ENCODE results near the gene RAMAC. TPM values are rescaled to one million over a fixed set of nuclear protein-coding genes. Genes with fewer than 3 reads are reported as not detected.

RAMAC gene
- polyA plus RNA-seq, 1 of the 3 experiments (the other 2 are of a cell fraction) = 25.9 TPM

DNA sequence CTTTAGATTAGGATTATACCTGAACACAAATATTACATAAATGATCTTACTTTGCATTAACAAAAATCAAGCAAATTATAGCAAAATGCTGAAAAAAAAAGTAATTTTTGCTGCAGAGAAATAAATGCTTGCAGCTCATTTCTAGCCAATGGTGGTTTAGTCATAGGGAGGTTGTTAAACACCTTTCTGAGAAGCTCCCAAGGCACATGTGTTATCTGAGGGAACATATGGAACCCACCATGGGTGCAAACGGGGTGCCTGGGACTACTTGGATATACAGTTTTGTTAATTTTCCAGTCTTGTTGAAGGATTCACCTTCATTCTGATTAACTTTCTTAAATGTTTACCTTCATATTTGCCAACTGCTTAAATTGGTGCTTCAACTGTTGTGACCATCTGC lies 8.9 kb upstream of the RAMAC start:
- TF ChIP-seq ZBTB33 (IDR thresholded peaks at IDR 0.05; ENCODE audit: borderline replicate concordance, low read depth) (no peak), SMC3 (IDR thresholded peaks at IDR 0.05; ENCODE audit: low read depth, low read length) (no peak), FOSL2 (IDR thresholded peaks at IDR 0.05; ENCODE audit: borderline replicate concordance, low read depth) (no peak), IRF3 (IDR thresholded peaks at IDR 0.05; ENCODE audit: low read depth, low read length) (no peak), USF2 (IDR thresholded peaks at IDR 0.05; ENCODE audit: borderline replicate concordance, low read depth, low read length) (no peak), NRF1 (IDR thresholded peaks at IDR 0.05; ENCODE audit: low read depth, low read length) (no peak), RFX5 (IDR thresholded peaks at IDR 0.05; ENCODE audit: low read length) (no peak), FOXJ3 (CRISPR knock-in tag; IDR thresholded peaks at IDR 0.05) (no peak), SIN3A (IDR thresholded peaks at IDR 0.05; ENCODE audit: borderline replicate concordance, low read depth, low read length) (no peak), EP300 (IDR thresholded peaks at IDR 0.05; ENCODE audit: borderline replicate concordance in 1 of 2, low read depth in 1 of 2, low read length in 1 of 2) (no peak), CHD2 (IDR thresholded peaks at IDR 0.05; ENCODE audit: low read length, partially characterized antibody) (no peak), MAX (IDR thresholded peaks at IDR 0.05; ENCODE audit: low read depth) (no peak), RCOR1 (IDR thresholded peaks at IDR 0.05; ENCODE audit: low read length) (no peak), RAD21 (IDR thresholded peaks at IDR 0.05; ENCODE audit: low read length) (no peak), EZH2phosphoT487 (IDR thresholded peaks at IDR 0.05; ENCODE audit: borderline replicate concordance, low read depth) (no peak)
- TF ChIP-seq, protein P1, sequence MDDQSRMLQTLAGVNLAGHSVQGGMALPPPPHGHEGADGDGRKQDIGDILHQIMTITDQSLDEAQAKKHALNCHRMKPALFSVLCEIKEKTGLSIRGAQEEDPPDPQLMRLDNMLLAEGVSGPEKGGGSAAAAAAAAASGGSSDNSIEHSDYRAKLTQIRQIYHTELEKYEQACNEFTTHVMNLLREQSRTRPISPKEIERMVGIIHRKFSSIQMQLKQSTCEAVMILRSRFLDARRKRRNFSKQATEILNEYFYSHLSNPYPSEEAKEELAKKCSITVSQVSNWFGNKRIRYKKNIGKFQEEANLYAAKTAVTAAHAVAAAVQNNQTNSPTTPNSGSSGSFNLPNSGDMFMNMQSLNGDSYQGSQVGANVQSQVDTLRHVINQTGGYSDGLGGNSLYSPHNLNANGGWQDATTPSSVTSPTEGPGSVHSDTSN (IDR thresholded peaks at IDR 0.05) = no peak
- ChIA-PET POLR2A (interaction anchor here (1.5 kb wide), 1 partner anchor 9 kb away, joined by 3 read pairs; the partner anchor contains the start of gene RAMAC), CTCF (no interaction called here)
- H2AFZ ChIP-seq (ENCODE audit: low read depth) = no peak overlapping the region
- no peak for DNase-seq
- WGBS (ENCODE audit: low lambda C conversion rate) = 68% methylated on average over 1 of the region's 1 CpG
- no peaks in the 10 kb centered on the region for H3K79me2 ChIP-seq (ENCODE audit: insufficient read depth)
- H3K4me1 ChIP-seq (ENCODE audit: control insufficient read depth in 1 of 2, insufficient read depth in 2 of 2, low read depth in 1 of 2, low read length in 1 of 2) = no peaks in the 10 kb centered on the region
- H3K4me3 ChIP-seq (ENCODE audit: low read depth in 2 of 2, low read length in 1 of 2) = no peak overlapping the region
- no peak overlapping the region for H3K9ac ChIP-seq
- H3K9me2 ChIP-seq = no peaks in the 10 kb centered on the region
- no peaks in the 10 kb centered on the region for H4K20me1 ChIP-seq (ENCODE audit: insufficient read depth)
- no peaks in the 10 kb centered on the region for H3K27me3 ChIP-seq (ENCODE audit: insufficient read depth)
- H3F3A ChIP-seq (replicated peaks; ENCODE audit: insufficient read depth) = no peaks in the 10 kb centered on the region
- H3K36me3 ChIP-seq (replicated peaks in 1 of 2; ENCODE audit: control insufficient read depth in 1 of 2, insufficient read depth in 2 of 2, low read length in 1 of 2) = no peaks in the 10 kb centered on the region
- H3K4me2 ChIP-seq = no peak overlapping the region
- H3K27ac ChIP-seq (ENCODE audit: low read depth in 2 of 2, low read length in 1 of 2) = no peak overlapping the region
- no peaks in the 10 kb centered on the region for H3K9me3 ChIP-seq

All from SK-N-SH (cell line).